HG03521 (cell line): Measurements from ENCODE around the gene NFU1.
"Not testable (repeated sequence)": the region's sequence is repeated elsewhere in the genome, so short reads cannot be mapped to it uniquely, and the experiment has no call there.

ENCODE experiments used
- ATAC-seq: cut with Tn5 transposase; IDR thresholded peaks from one replicate; pipeline ENCODE4 v1.9.1; 2021; ENCODE audit warnings: mild to moderate bottlenecking, moderate library complexity; ENCODE audit not compliant: unreplicated experiment

The NFU1 gene

GRCh38 chr2:69452687-69453086, 15.5 kb upstream of the NFU1 start:
- ATAC-seq: no peak

- ATAC-seq: no peak
Measured at GRCh38 chr2:69450735-69451416, 13.6 kb upstream of the NFU1 start.

GRCh38 chr2:69449906-69450305, 12.7 kb upstream of the NFU1 start:
- no peak for ATAC-seq

- ATAC-seq: not testable (repeated sequence)
Measured at GRCh38 chr2:69443673-69444072, 6.4 kb upstream of the NFU1 start.

- ATAC-seq: not testable (repeated sequence)
Measured at GRCh38 chr2:69439499-69439898, 2.3 kb upstream of the NFU1 start.

DNA sequence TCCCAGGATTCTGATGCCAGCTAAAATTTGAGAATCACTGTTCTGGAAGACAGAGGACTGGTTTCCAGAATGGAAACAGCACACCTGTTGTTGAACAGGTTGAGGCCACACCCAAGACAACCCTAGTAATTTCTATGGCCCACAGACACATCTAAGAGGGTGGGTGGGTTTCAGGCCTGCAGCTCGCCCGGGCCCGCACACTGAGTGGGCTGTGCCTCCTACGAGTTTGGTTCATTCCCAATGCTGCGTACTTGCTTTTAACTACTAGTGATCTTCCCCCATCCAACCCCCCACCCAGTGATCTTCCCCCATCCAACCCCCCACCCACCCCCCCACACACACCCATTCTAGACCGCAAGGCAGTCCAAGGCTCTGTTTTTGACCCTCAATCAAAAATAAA, 1.3 kb upstream of the NFU1 start:
- no peak for ATAC-seq

DNA sequence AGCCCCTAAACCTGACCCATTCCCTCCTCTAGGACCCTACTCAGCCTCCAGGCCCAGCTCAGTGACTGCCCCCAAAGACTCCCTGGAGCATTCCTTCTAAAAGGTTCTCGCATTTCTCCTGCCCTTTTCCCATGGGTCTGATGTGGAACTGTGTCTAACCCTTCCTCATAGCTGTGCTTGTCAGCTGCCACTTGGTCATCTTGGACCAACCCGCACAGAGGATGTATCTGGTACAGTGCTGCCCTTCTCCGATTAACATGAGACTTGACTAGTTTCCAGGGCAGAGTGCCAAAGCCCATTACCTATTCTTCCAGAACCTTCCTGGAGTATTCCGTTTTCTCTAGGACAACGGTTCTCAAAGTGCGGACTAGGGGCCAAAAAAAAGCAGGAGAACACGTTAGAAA, 518 bp upstream of the NFU1 start:
- ATAC-seq: no peak

GRCh38 chr2:69436596-69436937, 668 bp downstream of the NFU1 start:
- ATAC-seq: no peak

GRCh38 chr2:69434753-69435152, 2.5 kb downstream of the NFU1 start:
- ATAC-seq: no peak

DNA sequence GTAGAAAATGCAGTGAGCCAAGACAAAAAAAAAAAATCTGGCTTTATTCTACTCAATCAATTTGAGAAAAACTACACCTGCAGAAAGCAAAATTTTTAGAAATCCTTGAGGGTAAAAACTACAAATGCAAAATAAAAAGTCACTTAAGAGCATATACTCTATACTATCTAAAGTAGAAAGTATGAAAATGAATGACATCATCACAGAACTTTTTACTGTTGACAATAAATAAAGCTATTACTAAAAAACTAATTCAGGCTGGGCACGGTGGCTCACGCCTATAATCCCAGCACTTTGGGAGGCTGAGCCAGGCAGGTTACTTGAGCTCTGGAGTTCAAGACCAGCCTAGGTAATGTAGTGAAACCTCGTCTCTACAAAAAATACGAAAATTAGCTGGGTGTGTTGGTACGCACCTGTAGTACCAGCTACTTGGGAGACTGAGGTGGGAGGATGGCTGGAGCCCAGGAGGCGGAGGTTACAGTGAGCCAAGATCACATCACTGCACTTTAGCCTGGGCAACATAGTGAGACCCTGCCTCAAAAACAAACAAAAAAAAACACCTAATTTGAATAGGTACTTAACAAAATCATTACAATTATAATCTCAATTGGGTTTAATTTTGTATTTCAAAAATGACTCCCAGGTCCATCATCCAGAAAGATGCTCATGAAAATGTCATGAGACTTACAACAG, 7.6 kb downstream of the NFU1 start:
- no peak for ATAC-seq

GRCh38 chr2:69428981-69429380, 8.3 kb downstream of the NFU1 start:
- no peak for ATAC-seq

- ATAC-seq: no peak
Measured at GRCh38 chr2:69424419-69424818, 12.8 kb downstream of the NFU1 start.

DNA sequence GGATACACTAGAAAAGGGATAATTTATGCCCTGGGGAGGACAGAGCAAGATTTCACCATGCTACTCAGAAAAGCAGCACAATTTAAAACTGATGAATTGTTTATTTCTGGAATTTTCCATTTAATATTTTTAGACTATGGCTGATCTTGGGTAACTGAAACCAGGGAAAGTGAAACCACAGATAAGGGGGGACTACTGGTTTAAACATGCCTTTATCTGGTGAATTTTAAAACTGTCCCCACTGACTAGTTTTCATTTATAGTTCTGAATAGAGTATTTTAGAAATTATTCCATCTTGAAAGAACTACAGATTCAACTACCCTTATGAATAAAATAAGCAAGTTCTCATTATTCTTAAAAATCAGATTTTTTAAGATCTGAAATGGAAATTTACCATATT, 15.0 kb downstream of the NFU1 start:
- ATAC-seq: no peak

DNA sequence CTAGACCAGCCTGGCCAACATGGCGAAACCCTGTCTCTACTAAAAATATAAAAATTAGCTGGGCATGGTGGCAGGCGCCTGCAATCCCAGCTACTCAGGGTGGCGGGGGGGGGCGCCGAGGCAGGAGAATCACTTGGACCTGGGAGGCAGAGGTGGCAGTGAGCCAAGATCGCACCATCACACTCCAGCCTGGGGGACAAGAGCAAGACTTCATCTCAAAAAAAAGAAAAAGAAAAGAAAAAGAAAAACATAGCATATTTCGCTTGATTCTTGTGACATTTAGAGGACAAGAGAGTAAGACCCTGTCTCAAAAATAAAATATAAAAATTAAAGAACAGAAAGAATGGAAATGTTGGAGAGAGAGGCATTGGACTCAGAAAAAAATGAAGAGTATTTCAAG, 18.1 kb downstream of the NFU1 start:
- not testable (repeated sequence) for ATAC-seq

GRCh38 chr2:69416147-69416546, 21.1 kb downstream of the NFU1 start:
- ATAC-seq: no peak

DNA sequence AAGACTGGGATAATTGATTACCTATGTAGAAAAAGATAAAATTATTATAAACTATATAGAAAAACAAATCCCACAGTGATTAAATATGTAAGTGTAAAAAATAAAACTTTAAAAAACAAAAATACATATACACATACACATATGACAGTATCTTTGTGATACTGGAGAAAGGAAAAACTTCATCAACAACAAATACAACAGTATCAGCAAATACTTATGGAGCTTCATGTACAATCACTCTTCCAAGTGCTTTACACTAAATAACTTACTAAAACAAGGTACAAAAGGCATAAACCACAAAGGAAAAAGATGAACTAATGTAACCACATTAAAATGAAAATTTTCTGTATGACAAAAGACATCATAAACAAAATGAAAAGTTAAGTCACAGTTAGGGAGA, 26.1 kb downstream of the NFU1 start:
- ATAC-seq: no peak

- no peak for ATAC-seq
Measured at GRCh38 chr2:69405306-69405705, 31.9 kb downstream of the NFU1 start.

DNA sequence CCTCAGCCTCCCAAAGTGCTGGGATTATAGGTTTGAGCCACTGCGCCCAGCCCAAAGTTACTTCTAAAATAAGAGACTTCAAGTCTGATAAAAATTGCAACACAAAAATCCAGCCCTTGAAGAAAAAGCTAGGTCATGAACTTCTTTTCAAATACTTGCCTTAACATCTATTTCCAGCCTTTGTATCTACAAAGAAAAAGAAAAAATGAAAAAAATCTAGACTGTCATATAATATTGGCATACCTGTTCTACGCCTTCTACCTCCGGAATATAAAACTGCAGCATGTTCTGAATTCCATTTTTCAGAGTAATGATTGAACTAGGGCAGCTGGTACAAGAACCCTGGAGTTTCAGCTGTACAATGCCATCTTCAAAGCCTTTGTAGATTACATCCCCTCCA, 37.1 kb downstream of the NFU1 start:
- no peak for ATAC-seq

GRCh38 chr2:69397234-69397633, 40.0 kb downstream of the NFU1 start:
- ATAC-seq: no peak

- no peak for ATAC-seq
Measured at GRCh38 chr2:69395866-69396265, 41.4 kb downstream of the NFU1 start.

GRCh38 chr2:69393963-69394362, 43.3 kb downstream of the NFU1 start:
- no peak for ATAC-seq

GRCh38 chr2:69390471-69390870, 46.8 kb downstream of the NFU1 start:
- no peak for ATAC-seq

GRCh38 chr2:69390001-69390400, 47.2 kb downstream of the NFU1 start:
- no peak for ATAC-seq
